NCI-H2196 (cell line): ENCODE results near the gene SDK2.

Source experiments
- DNase-seq: peaks from one replicate; lab custom pipeline; 2025; ENCODE audit not compliant: unreplicated experiment; lab: John Stamatoyannopoulos, UW

SDK2 gene

DNA sequence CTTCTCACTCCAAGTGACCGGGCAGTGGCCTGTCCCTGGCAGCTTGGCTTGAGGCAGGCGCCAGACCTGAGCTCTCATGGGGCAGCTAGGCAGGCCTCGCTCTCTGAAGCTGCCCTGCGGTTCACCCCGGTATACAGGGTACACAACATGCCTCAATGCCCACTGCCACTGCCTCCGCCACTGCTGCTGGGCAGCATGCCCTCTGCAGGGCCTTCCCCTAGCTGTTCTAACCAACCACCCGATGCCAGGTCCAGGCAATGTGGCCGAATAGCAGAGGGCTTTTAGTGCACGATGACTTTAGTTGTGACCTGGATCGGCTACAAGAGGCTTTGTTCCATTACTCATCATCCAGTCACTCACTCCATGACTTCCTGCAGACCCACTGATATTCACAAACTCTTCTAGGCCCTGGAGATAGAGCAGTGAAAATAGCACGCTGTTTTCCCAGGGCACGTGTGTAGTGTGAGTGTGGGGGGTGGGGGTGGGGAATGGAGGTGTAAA is 352.2 kb downstream of the SDK2 start:
- DNase-seq, result no peak

DNA sequence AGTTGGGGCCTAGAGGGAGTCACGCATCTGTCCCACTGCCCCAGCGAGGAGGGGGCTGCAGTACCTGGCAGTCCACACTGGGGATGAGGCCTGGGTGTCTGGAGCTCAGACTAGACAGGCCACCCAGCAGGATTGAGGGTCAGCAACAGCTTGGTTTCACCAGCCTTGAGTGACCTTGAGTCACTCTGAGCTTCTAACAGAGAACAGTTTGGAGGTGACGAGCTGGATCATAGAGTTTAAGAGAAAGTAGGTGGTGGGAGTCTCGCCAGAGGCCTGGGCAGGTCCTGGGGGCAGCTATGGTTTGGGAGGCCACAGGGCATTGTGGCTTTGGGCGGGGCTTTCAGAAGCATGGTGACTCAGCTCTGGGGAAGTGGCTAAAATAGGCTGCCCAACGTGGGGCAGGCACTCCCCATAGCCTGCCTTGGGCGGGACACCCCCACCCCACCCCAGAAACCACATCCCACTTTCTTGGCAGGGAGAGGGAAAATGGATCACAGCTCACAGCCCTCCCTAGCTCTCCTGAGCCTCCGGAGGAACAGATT is 352.9 kb downstream of the SDK2 start:
- DNase-seq, result no peak

DNA sequence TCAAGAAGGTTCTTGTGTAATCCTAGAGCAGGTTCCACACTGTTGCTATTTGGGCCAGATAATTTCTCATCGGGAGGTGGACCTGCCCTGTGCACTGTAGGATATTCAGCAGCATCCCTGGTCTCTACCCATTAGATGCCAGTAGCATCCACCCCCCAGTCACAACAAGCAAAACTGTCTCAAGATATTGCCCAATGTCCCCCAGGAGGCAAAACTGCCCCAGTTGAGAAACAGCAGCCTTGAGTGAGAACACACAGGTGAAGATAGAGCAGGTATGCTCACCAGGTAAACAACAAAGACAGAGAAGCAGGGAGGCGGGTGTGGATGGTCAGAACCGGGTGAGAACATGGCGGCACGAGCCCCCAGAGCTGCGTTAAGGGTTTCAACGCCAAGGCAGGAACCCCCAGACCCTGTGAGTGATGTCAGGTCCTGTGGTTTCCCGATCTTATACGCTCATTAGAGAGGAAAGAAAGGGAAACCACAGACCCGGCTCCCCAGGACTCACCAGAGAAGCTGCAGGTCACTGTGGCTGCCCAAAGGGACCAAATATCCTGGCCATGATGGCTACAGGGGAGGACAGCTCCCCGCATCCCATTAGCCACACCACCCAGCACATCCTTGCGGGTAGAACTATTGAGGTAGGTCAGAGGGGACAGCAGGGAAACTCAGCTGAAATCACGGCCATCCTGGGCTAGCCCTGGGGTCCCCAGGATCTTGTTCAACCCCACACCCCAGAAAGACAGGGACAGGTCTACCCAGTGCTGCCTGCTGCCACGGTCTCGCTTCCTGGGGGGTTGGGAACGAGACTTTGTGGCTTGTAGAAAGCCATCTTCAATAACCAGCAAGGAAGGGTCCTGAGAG is 353.6 kb downstream of the SDK2 start:
- no peak for DNase-seq

DNA sequence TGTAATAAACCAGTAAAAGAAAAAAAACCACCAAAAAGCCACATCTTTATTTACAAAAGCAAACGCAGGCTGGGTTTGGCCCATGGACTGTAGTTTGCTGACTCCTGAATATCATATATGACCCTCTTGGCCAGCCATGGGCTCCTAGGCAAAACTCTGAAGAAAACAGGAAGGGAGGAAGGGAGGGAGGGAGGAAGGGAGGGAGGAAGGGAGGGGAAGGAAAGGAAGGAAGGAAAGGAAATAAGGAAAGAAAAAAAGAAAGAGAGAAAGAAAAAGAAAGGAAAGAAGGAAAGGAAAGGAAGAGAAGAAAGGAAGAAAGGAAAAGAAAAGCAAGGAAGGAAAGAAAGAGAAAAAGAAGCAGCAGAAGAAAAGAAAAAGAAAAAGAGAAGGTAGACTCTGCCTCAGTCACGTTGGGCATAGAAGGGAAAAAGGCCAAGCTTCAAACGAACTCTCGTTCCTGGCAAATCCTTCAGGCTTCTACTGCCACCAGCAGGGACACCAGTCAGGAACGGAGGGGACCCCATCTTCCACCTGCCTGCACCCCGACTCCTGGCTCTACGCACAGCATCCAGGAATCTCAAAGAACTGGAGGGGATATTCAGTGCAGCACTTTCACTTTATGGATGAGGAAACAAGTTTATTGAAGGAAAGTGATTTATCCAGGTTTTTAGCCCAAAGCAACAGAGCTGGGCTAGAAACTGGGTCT is 354.5 kb downstream of the SDK2 start:
- DNase-seq, result no peak

DNA sequence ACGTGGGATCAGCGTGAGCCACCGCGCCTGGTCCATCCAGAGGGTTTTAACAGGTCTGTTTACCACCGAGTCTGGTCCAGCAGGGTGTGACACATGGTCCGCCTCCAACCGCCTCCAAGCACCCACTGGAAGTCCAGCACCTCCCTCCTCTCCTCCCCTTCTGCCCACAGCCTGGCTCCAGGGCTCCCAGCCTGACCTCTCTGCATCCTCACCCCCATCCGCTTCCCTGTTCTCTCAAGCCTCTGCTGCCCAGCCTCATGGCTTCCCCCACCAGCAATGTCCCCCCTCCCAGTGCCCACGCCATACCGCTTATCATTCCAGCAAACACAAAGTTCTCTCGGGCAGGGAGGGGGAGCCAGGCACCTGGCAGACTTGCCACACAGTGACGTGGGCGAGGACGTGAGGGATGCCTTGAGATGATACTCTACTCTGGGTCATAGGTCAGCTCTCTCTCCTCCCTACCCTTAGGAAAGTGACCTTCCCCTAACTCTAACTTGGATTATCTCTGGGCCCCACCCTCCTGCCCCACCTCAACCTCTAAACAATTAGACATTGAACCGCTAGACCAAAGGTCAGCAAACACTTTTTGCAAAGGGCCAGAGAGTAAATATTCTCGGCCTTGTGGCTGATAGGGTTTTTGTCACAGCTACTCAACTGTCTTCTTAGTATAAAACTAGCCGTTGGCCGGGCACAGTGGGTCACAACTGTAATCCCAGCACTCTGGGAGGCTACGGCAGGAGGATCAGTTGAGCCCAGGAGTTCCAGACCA is 355.5 kb downstream of the SDK2 start:
- DNase-seq, result no peak

DNA sequence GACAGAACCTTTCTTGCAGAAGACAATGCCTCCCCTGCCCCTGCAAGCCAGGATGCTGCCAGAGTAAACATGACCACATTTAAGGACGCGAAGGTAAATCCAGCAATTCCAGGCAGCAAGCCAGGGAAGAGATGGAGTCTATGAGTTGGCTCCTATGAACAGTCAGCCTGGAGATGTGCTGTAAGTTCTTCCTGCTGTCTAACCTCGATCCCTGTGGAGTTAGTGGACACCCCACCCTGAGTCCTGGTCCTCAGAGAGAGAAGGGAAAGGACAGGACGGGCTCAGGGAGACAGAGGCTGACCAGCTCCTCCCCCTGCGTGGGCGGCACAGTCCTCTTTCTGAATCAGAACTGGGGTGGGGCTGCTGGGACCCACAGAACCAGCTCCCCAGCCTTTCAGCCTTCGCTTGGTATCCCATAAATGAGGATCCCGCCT is 357.4 kb downstream of the SDK2 start:
- peak; percentile 38 for DNase-seq

DNA sequence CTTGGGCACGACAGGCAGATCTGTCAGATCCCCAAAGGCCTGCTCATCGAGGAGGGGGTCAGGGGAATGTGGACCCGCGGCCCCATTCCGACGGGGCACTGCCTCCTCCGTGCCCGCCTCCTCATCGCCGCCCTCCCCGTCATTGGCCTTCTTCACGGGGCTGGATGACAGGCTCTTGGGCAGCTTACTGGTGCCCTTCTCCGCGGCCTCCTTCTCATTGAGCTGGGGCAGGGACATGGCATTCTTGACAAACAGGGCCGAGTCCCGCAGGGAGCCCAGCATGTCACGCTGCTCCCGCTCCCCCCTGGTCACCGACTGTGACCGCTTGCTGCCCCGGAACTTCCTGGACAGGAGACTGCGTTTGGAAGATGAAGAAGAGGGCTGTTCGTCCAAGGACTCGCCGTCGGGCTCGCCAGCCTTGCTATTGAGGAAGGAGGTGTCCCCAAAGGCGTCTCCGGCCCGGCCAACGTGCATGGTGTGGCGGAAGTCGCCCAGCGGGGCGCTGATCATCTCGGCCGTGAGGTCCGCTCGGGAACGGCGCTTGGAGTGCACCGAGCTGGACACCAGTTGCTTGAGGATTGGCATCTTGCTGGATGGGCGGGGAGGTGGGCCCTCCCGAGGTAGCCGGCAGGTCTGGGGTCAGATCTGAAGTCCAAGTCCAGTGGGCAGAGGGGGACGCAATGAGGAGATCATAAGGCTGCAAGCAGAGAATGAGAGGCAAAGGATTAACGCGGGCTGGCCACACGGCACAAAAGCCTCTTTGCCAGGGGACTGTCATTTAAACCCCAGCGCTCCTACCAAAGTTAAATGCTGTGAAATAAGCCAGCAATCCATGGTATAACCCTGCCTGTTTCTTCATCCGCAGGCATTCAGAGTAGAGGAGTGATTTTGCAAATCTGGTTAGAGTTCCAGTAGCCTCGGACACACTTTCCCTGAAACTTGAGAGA is 358.1 kb downstream of the SDK2 start:
- no peak for DNase-seq

DNA sequence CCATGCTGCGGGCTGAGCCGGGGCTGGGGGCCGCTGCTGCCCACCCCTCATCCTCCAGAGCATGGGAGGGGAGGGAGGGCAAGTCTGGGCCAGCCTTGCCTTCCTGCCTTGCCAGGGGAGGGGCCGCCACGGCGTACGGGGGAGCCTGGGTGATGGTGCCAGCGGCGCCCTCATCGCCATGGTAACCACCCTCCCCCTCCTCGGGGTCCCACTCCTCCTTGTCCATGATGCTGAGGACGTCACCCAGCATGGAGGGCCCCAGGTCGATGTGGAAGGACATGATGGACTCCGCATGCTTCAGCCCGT is 358.7 kb downstream of the SDK2 start:
- DNase-seq, result no peak

DNA sequence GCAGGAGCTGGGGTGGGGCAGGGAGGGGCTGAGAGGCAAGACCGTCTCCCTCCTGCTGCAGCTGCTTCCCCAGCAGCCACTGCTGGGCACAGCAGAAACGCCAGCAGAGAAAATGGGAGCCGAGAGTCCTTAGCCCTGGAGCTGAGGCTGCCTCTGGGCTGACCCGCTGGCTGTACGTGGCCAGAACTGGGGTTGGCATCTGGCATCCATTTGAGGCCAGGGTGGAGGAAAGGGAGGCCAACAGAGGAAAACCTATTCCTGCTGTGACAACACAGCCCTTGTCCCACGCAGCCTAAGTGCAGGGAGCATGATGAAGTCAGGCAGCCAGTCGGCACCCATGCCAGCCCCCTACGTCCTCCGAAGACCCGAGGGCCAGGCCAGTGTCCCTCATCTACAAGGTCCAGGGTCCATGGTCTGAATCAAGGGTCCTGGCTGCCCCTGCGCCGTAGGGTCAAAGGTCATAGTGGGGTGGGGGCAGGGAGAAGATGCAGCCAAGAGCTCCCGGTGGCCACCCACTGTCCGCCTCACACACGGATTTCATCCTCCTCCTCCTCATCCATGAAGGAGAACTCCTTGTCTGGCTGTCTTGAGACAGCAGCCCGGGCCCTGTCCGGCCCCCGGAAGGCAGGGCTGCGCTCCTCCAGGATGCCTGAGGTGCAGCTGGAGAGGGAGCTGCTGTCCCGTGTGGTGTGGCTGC is 359.2 kb downstream of the SDK2 start:
- no peak for DNase-seq
